HG03139 (cell line): ENCODE data around the gene COPZ2.
"Not testable (repeated sequence)": the region's sequence is repeated elsewhere in the genome, so short reads cannot be mapped to it uniquely, and the experiment has no call there.

Experiments used
- ATAC-seq: cut with Tn5 transposase; IDR thresholded peaks from one replicate; pipeline ENCODE4 v1.9.1; 2021; ENCODE audit not compliant: unreplicated experiment

COPZ2 gene, protein sequence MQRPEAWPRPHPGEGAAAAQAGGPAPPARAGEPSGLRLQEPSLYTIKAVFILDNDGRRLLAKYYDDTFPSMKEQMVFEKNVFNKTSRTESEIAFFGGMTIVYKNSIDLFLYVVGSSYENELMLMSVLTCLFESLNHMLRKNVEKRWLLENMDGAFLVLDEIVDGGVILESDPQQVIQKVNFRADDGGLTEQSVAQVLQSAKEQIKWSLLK

DNA sequence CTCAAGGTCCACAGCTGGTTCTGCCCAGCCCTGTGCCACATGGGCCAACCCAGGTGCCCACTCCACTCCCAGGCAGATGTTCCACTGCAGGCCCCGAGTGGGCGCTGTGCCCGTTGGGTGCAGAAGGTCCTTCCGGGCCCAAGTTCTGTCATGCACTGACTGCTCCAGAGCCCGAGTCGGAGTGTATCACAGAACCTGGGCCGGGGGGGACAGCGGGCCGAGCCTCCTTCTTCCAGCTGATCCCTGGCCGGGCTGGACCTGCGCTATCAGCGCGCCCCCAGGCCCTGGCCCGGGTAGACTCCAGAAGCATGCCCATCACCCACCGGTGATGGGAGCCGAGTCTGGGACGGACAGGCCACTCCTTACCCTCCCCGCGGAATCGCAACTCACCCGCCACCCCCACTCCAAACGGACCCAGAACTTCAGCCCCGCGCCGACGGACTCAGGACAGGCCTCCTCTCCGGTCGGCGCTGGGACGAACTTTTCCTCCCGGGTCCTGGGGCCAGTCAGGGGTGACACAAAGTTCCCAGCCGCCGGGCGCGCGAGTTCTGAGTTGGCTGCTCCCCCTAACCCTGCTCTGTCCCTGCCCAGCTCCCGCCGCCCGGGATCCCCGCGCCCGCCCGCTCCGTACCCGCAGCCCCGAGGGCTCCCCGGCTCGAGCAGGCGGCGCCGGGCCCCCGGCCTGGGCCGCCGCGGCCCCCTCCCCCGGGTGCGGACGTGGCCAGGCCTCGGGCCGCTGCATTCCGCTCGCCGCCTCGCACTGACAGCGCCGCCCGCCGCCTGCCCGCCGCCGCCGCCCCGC is at the start of gene COPZ2:
TSS of gene COPZ2 (minus strand) at position 762 of the 802 bp plus-strand sequence. CDS start at position 742, 20 bp downstream.
- no peak for ATAC-seq

GRCh38 chr17:48084932-48085331 is 47.3 kb upstream of the COPZ2 start:
- ATAC-seq, result no peak

- no peak for ATAC-seq
These were observed 44.3 kb upstream of the COPZ2 start for GRCh38 chr17:48081858-48082257.

DNA sequence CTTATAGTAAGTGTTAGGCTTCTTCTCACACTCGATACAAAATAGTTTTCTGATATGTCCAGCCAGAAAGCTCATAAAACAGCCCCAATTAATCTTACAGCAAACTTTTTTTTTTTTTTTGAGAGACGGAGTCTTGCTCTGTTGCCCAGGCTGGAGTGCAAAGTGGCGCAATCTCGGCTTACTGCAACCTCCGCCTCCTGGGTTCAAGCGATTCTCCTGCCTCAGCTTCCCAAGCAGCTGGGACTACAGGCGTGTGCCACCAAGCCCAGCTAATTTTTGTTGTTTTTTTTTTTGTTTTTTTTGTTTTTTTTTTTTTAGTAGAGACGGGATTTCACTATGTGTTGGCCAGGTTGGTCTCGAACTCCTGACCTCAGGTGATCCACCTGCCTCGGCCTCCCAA is 39.6 kb upstream of the COPZ2 start:
- not testable (repeated sequence) for ATAC-seq

- no peak for ATAC-seq
These were observed 36.9 kb upstream of the COPZ2 start for GRCh38 chr17:48074322-48075081.

DNA sequence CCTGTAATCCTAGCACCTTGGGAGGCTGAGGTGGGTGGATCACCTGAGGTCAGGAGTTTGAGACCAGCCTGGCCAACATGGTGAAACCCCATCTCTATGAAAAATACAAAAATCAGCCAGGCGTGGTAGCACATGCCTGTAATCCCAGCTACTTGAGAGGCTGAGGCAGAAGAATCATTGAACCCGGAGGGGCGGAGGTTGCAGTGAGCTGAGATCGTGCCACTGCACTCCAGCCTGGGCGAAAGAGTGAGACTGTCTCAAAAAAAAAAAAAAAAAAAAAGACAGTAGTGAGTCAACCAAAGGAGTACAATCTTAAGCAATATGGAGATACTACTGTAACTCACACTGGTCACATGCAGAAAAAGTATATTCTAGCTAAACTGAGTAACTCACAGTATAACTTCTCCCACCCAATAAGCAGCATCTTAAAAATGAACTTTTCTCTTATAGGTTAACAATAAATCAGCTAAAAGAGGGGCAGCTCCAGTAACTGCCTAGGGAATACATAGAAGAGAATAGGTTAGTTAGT is 36.0 kb upstream of the COPZ2 start:
- ATAC-seq, result not testable (repeated sequence)

- ATAC-seq, result not testable (repeated sequence)
These were observed 35.2 kb upstream of the COPZ2 start for GRCh38 chr17:48072811-48073210.

GRCh38 chr17:48071654-48072053 is 34.1 kb upstream of the COPZ2 start:
- no peak for ATAC-seq

DNA sequence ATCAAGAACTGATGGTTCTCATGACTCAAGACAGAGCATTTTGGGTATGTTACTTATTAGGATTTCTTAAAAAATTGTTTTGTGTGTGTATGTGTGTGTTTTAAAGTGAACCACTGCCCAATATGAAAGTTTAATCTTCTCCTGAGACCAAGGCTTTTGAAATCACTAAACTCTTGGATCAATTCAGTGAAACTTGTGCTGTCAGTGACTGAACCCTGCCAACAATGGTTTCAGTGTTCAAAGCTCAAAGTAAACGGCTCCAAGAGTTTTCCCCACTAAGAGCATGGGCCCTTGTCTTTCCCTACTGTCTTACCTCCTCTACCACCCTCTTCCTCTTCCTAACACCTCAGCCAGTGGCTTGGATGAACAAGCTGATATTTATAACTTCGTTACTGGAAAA is 32.6 kb upstream of the COPZ2 start:
- ATAC-seq, result no peak

- no peak for ATAC-seq
These were observed 30.9 kb upstream of the COPZ2 start for GRCh38 chr17:48068491-48068961.

- ATAC-seq, result not testable (repeated sequence)
These were observed 30.2 kb upstream of the COPZ2 start for GRCh38 chr17:48067808-48068207.

DNA sequence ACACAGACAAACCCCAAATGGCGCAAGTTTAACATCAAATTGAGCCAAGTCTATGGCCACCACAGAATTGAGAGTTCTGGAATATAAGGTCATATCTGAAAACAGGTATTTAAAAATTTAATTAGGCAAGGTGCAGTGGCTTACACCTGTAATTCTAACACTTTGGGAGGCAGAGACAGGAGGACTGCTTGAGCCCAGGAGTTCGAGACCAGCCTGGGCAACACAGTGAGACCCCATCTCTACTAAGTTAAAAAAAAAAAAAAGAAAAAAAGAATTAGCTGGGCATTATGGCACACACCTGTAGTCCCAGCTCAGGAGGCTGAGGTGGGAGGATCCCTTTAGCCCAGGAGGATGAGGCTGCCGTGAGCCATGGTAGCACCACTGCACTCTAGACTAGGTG is 29.6 kb upstream of the COPZ2 start:
- no peak for ATAC-seq

GRCh38 chr17:48066656-48067055 is 29.1 kb upstream of the COPZ2 start:
- no peak for ATAC-seq

- no peak for ATAC-seq
These were observed 28.6 kb upstream of the COPZ2 start for GRCh38 chr17:48066192-48066591.

GRCh38 chr17:48064638-48065037 is 27.0 kb upstream of the COPZ2 start:
- ATAC-seq, result no peak

DNA sequence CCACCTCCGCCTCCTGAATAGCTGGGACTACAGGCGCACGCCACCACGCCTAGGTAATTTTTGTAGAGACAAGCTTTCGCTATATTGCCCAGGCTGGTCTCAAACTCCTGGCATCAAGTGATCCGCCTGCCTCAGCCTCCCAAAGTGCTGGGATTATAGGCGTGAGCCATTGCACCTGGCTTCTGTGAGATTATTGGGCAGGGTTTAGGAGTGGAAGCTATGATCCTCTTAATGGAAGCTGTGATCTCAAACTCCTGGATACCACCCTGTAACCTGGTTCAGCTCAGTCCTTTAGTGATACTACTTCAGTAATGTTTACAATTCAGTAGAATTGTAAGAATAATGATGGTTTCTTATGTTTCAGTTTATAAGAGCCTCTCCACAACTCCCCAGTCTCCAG is 24.7 kb upstream of the COPZ2 start:
- ATAC-seq, result no peak

DNA sequence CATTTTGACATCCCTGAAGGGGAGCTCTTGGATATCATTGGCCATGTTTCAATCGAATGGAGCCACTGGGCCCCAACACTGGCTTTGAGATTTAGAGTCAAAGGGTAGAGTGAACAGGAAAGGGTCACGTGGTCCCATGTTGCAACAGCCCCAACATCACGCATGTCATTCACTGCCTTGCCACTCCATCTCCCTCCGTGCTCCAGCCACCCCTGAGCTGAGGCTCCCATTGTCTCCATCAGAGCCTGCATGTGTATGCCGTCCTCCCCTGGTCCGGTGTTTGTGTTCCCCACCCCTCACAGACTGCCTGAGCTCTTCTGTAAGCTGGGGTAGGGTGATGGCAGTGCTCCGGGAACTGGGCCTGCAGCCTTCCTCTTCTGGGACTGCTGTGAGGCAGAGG is 22.7 kb upstream of the COPZ2 start:
- ATAC-seq, result no peak

GRCh38 chr17:48059125-48059668 is 21.6 kb upstream of the COPZ2 start:
- no peak for ATAC-seq

GRCh38 chr17:48058393-48059124 is 21.0 kb upstream of the COPZ2 start:
- ATAC-seq, result no peak

- ATAC-seq, result no peak
These were observed 20.0 kb upstream of the COPZ2 start for GRCh38 chr17:48057626-48058025.
